ENCODE data around the gene ARHGEF3.

Gene ARHGEF3

GRCh38 chr3:56776556-56776950 is 25.2 kb downstream of the ARHGEF3 start:
- H3K4me3 ChIP-seq (ENCODE audit: low read length) = no peak overlapping the region
- TF ChIP-seq EZH2phosphoT487 (IDR thresholded peaks at IDR 0.05; ENCODE audit: borderline replicate concordance, low read length) = no peak
- no peak for TF ChIP-seq CTCF (IDR thresholded peaks at IDR 0.05; ENCODE audit: low read depth, low read length, poor library complexity, severe bottlenecking)
- H3K27me3 ChIP-seq (ENCODE audit: control insufficient read depth, low read length) = no peaks in the 10 kb centered on the region
- H3F3A ChIP-seq (ENCODE audit: control insufficient read depth, insufficient read depth) = no peaks in the 10 kb centered on the region
- H3K27ac ChIP-seq (ENCODE audit: low read depth, low read length) = no peak overlapping the region
- H3K36me3 ChIP-seq (ENCODE audit: control insufficient read depth, low read length) = no peaks in the 10 kb centered on the region
- no peaks in the 10 kb centered on the region for H3K9me2 ChIP-seq (replicated peaks; ENCODE audit: control insufficient read depth, low read length)
- peaks cover 22% of the 10 kb centered on the region for H3K4me1 ChIP-seq (ENCODE audit: control insufficient read depth, low read length)
- H3K9me3 ChIP-seq (ENCODE audit: control insufficient read depth, insufficient read depth, low read length) = no peaks in the 10 kb centered on the region
- H3K79me2 ChIP-seq (ENCODE audit: control insufficient read depth, low read length) = no peaks in the 10 kb centered on the region
- H4K20me1 ChIP-seq (ENCODE audit: control insufficient read depth, insufficient read depth, low read depth, low read length) = no peaks in the 10 kb centered on the region
- H3K4me2 ChIP-seq (ENCODE audit: low read length) = no peak overlapping the region

GRCh38 chr3:56775838-56776555 is 25.8 kb downstream of the ARHGEF3 start:
- Histone ChIP-seq H3K9me2 (replicated peaks; ENCODE audit: control insufficient read depth, low read length) (no peaks in the 10 kb centered on the region), H4K20me1 (ENCODE audit: control insufficient read depth, insufficient read depth, low read depth, low read length) (no peaks in the 10 kb centered on the region), H3K36me3 (ENCODE audit: control insufficient read depth, low read length) (no peaks in the 10 kb centered on the region), H3K4me3 (ENCODE audit: low read length) (no peak overlapping the region), H3K27ac (ENCODE audit: low read depth, low read length) (no peak overlapping the region), H3K4me1 (ENCODE audit: control insufficient read depth, low read length) (peaks cover 22% of the 10 kb centered on the region), H3K79me2 (ENCODE audit: control insufficient read depth, low read length) (no peaks in the 10 kb centered on the region), H3K9me3 (ENCODE audit: control insufficient read depth, insufficient read depth, low read length) (no peaks in the 10 kb centered on the region), H3K4me2 (ENCODE audit: low read length) (no peak overlapping the region), H3K27me3 (ENCODE audit: control insufficient read depth, low read length) (no peaks in the 10 kb centered on the region), H3F3A (ENCODE audit: control insufficient read depth, insufficient read depth) (no peaks in the 10 kb centered on the region)
- TF ChIP-seq CTCF (IDR thresholded peaks at IDR 0.05; ENCODE audit: low read depth, low read length, poor library complexity, severe bottlenecking) (no peak), EZH2phosphoT487 (IDR thresholded peaks at IDR 0.05; ENCODE audit: borderline replicate concordance, low read length) (no peak)

GRCh38 chr3:56775445-56775837 is 26.3 kb downstream of the ARHGEF3 start:
- Histone ChIP-seq H4K20me1 (ENCODE audit: control insufficient read depth, insufficient read depth, low read depth, low read length) (no peaks in the 10 kb centered on the region), H3K4me1 (ENCODE audit: control insufficient read depth, low read length) (peaks cover 22% of the 10 kb centered on the region), H3K79me2 (ENCODE audit: control insufficient read depth, low read length) (no peaks in the 10 kb centered on the region), H3K36me3 (ENCODE audit: control insufficient read depth, low read length) (no peaks in the 10 kb centered on the region), H3K4me3 (ENCODE audit: low read length) (no peak overlapping the region), H3K27me3 (ENCODE audit: control insufficient read depth, low read length) (no peaks in the 10 kb centered on the region), H3K4me2 (ENCODE audit: low read length) (no peak overlapping the region), H3K9me2 (replicated peaks; ENCODE audit: control insufficient read depth, low read length) (no peaks in the 10 kb centered on the region), H3K9me3 (ENCODE audit: control insufficient read depth, insufficient read depth, low read length) (no peaks in the 10 kb centered on the region), H3K27ac (ENCODE audit: low read depth, low read length) (no peak overlapping the region), H3F3A (ENCODE audit: control insufficient read depth, insufficient read depth) (no peaks in the 10 kb centered on the region)
- TF ChIP-seq CTCF (IDR thresholded peaks at IDR 0.05; ENCODE audit: low read depth, low read length, poor library complexity, severe bottlenecking) = no peak
- TF ChIP-seq EZH2phosphoT487 (IDR thresholded peaks at IDR 0.05; ENCODE audit: borderline replicate concordance, low read length) = no peak
